Psoas muscle (tissue), 8 donors: ENCODE data around the gene PAXX. TPM values are rescaled to one million over a fixed set of nuclear protein-coding genes. Genes with fewer than 3 reads are reported as not detected.

Experiments
- ATAC-seq, 4 donors: fragments of 200-7000 bp; cut with Tn5 transposase; one replicate each; pipeline ENCODE4 v1.9.1; 2020; ENCODE audit warnings: moderate library complexity in 3 of 4, mild to moderate bottlenecking in 2 of 4
- DNase-seq, 2 donors: peaks; one replicate each; pipeline ENCODE4 v3.0.0-alpha.2; 2020
- H3K27ac ChIP-seq: fragments of 200-600 bp; one replicate; pipeline ENCODE4 v1.8.0; 2022
- H3K27me3 ChIP-seq, 3 donors: fragments of 200-600 bp in 1 of 3; one replicate each; pipeline versions ENCODE4 v1.6.1 to v1.8.0; 2013 to 2022; ENCODE audit warnings: low read length in 2 of 3, mild to moderate bottlenecking in 2 of 3, moderate library complexity in 1 of 3; ENCODE audit not compliant: insufficient read depth in 3 of 3
- H3K36me3 ChIP-seq, 2 donors: fragments of 200-600 bp in 1 of 2; one replicate each; pipeline versions ENCODE4 v1.6.1 to v1.8.0; 2013 to 2022; ENCODE audit warnings: low read depth in 1 of 2, mild to moderate bottlenecking in 1 of 2, moderate library complexity in 1 of 2; ENCODE audit not compliant: insufficient read depth in 1 of 2
- H3K4me1 ChIP-seq: fragments of 200-600 bp; one replicate; pipeline ENCODE4 v1.8.0; 2022
- H3K4me3 ChIP-seq: fragments of 200-600 bp; one replicate; pipeline ENCODE4 v1.8.0; 2022; ENCODE audit warnings: mild to moderate bottlenecking
- H3K9me3 ChIP-seq: fragments of 200-600 bp; one replicate; pipeline ENCODE4 v1.8.0; 2022
- WGBS, 3 donors: extraction: QIAGEN DNeasy Blood & Tissue Kit; methylation state at CpG; one replicate each; pipeline versions ENCODE4 v1.1.6 to v1.1.7; 2013; 5-methylcytosine and 5-hydroxymethylcytosine counted together
- intact Hi-C, 2 donors: fragments of 100-400 bp; cut with DNase I; formaldehyde crosslinking; loops; one replicate each; pipeline versions ENCODE4 v1.11.0 to v1.14.2; 2022
- polyA plus RNA-seq, 3 donors: library from polyadenylated mRNA; stranded (reverse); fragments of 200-250 nt; gene quantifications; one replicate each; pipeline ENCODE4 v1.2.3, GENCODE V29; 2013
- total RNA-seq, 4 donors: library from RNA; stranded (reverse); fragmentation: NEBNext Ultra II Directional in 2 of 4; extraction: Animal tissue kit (Norgen Biotek cat#: 25700) in 2 of 4; gene quantifications; one replicate each; pipeline versions ENCODE4 v1.2.1 to v1.2.4, GENCODE V29; 2021 to 2023
- TF ChIP-seq, protein P1 (sequence below): fragments of 200-600 bp; IDR thresholded peaks from one replicate; pipeline ENCODE4 v1.8.0; 2022; ENCODE audit warnings: antibody characterized with exemption
- donor health status: healthy with polysubstance abuse.
- donor health status: DM: no; HTN: no; CAD: no; lungs with moderate emphysema.
- donor health status: Bipolar disorder and iron deficiency.
- donor health status: healthy.
- donor health status: DM: yes; HTN: yes; CAD: no.
- donor health status: DM: no; HTN: no; CAD: no.
- donor health status: DM: no; HTN: no; CAD: no.
- donor health status: DM: yes; HTN: yes; CAD: no.

Gene PAXX
- total and polyA plus RNA-seq, 7 donors = 9.4 to 39.2 (median 15.6) TPM

DNA sequence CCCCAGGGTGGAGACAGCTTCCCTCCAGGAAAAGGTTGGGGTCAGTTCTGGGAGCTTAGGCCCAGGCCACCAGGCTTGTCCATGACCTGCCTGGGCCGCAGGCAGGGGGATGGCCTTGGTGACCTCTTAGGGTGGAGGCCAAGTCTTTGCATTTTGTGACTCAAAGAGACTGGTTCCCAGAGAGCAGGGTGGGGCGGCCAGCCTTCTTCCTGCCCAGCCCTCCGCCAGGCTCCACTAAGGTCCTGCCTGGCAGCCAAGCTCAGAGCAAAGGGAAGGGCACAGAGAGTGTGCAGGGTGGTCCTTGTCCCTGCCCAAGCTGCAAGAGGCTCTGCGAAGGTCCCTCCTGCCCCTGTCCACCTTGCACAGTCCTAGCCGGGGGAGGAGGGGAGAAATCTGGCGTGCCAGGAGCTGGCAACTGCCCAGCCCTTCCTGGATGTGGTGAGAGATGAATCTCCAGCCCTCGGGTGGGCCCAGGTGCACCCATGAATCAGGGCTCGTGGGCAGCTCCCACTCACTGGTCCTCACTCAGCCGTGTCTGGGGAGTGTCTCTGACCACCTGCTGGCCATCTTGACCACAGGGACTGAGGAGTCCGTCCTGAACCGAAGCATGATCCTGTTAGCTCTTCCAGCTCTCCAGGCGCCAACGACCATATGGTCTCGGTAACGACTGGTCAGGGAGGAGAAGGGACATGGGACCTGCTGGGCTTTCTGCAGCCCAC is 17.2 kb upstream of the PAXX start:
- H3K9me3 ChIP-seq = no peaks in the 10 kb centered on the region
- TF ChIP-seq, protein P1, sequence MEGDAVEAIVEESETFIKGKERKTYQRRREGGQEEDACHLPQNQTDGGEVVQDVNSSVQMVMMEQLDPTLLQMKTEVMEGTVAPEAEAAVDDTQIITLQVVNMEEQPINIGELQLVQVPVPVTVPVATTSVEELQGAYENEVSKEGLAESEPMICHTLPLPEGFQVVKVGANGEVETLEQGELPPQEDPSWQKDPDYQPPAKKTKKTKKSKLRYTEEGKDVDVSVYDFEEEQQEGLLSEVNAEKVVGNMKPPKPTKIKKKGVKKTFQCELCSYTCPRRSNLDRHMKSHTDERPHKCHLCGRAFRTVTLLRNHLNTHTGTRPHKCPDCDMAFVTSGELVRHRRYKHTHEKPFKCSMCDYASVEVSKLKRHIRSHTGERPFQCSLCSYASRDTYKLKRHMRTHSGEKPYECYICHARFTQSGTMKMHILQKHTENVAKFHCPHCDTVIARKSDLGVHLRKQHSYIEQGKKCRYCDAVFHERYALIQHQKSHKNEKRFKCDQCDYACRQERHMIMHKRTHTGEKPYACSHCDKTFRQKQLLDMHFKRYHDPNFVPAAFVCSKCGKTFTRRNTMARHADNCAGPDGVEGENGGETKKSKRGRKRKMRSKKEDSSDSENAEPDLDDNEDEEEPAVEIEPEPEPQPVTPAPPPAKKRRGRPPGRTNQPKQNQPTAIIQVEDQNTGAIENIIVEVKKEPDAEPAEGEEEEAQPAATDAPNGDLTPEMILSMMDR = no peak
- H3K27ac ChIP-seq = no peak overlapping the region
- no peak for DNase-seq
- ATAC-seq = no peak
- WGBS, 3 donors = 56 to 70% (median 64%) methylated on average over 15 of the region's 15 CpGs
- H3K4me1 ChIP-seq = peaks cover 12% of the 10 kb centered on the region
- H3K27me3 ChIP-seq = peaks cover 0 to 3% (median 0%) of the 10 kb centered on the region in 3 donors
- no peak overlapping the region for H3K4me3 ChIP-seq
- intact Hi-C loops = no loop called here
- no peaks in the 10 kb centered on the region for H3K36me3 ChIP-seq

DNA sequence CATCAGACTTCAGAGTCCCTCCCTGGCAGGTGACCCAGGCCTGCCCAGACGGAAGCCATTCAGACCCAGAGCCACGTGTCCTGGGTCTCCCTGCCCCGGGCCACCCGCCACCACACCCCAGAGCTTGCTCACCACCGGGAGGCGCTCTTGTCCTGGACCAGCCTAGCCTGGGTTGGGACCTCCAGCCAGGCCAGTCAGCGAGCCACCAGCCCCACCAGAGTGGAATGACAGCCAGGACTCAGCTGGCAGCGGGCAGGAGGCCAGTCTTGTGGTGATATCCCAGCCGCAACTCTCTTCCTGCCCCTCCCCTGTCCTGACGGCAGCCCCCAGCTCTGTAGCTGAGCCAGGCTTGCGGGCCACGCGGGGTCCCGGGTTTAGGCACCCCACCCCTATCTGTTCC is 16.6 kb upstream of the PAXX start:
- no peaks in the 10 kb centered on the region for H3K36me3 ChIP-seq
- no peak for DNase-seq
- H3K4me1 ChIP-seq = peaks cover 12% of the 10 kb centered on the region
- TF ChIP-seq, protein P1 = peak; percentile 14
- no peak overlapping the region for H3K4me3 ChIP-seq
- no peak overlapping the region for H3K27ac ChIP-seq
- H3K9me3 ChIP-seq = no peaks in the 10 kb centered on the region
- peaks cover 0 to 3% (median 0%) of the 10 kb centered on the region in 3 donors for H3K27me3 ChIP-seq
- intact Hi-C loops = no loop called here
- peak in 1 of 4 donors; percentile 18 for ATAC-seq
- 17 to 31% (median 19%) methylated on average over 12 to 14 of the region's 14 CpGs for WGBS, 3 donors

DNA sequence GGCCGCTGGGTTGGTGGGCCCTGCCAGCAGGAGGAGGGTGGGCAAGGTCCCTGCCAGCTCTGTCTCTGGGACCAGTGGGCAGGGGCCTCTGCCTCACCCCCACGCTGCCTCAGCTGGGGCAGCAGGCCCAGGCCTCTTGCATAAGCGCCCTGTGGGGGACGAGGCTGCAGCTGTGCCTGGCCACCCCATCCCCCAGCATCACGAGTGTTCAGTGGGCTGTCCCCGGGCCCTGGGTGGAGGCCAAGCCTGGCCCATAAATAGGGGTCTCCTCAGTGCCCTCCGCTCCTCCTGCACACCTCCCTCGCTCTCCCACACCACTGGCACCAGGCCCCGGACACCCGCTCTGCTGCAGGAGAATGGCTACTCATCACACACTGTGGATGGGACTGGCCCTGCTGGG is 15.0 kb upstream of the PAXX start, which contains the start of gene PTGDS:
Gene PTGDS (plus strand): TSS at position 282 of the 400 bp plus-strand sequence. CDS start 75 bp downstream, at position 357.
- Histone ChIP-seq H3K27ac (no peak within 1 kb of the TSS), H3K27me3 (peaks cover 0 to 4% (median 3%) of the 10 kb centered on the region in 3 donors), H3K4me1 (peaks cover 12% of the 10 kb centered on the region), H3K4me3 (peak within 1 kb of the TSS; percentile 64), H3K36me3 (no peaks in the 10 kb centered on the region), H3K9me3 (no peaks in the 10 kb centered on the region)
- TF ChIP-seq, protein P1 = no peak
- DNase-seq (peak in 1 of 2 donors; percentile 79), ATAC-seq (peak; percentile 11 to 36 (median 26))
- intact Hi-C loops = no loop called here
- WGBS, 3 donors = 41 to 66% (median 47%) methylated on average over 8 to 10 of the region's 10 CpGs

GRCh38 chr9:136977649-136978072 is 14.6 kb upstream of the PAXX start:
- no peaks in the 10 kb centered on the region for H3K36me3 ChIP-seq
- H3K4me1 ChIP-seq = peaks cover 12% of the 10 kb centered on the region
- H3K27ac ChIP-seq = no peak overlapping the region
- intact Hi-C loops = no loop called here
- H3K9me3 ChIP-seq = no peaks in the 10 kb centered on the region
- ATAC-seq = peak in 3 of 4 donors; percentile 2 to 5 (median 4)
- WGBS, 3 donors = 10 to 11% (median 10%) methylated on average over 23 to 33 of the region's 33 CpGs
- TF ChIP-seq, protein P1 = no peak
- no peak for DNase-seq
- peak overlapping the region; percentile 64 for H3K4me3 ChIP-seq
- H3K27me3 ChIP-seq = peaks cover 0 to 4% (median 3%) of the 10 kb centered on the region in 3 donors
